Neural progenitor cell (in vitro differentiated cells): ENCODE data around the gene PORCN.

Experiments used
- CTCF ChIP-seq: fragments of 200-600 bp; sonication (generic); IDR thresholded peaks from 2 replicates; pipeline ENCODE4 v1.5.1; 2017; ENCODE audit warnings: antibody characterized with exemption, mild to moderate bottlenecking
- EZH2 ChIP-seq: fragments of 200-600 bp; sonication (generic); IDR thresholded peaks from 2 replicates; pipeline ENCODE4 v1.6.1; 2017; ENCODE audit warnings: antibody characterized with exemption, mild to moderate bottlenecking, moderate library complexity
- EZH2phosphoT487 ChIP-seq: fragments of 200-600 bp; sonication (generic); IDR thresholded peaks from 2 replicates; pipeline ENCODE4 v1.6.1; 2017; ENCODE audit warnings: antibody characterized with exemption

GRCh38 chrX:48531358-48531959 lies 22.7 kb downstream of the PORCN start:
- no peak for TF ChIP-seq CTCF
- TF ChIP-seq EZH2, result no peak
- no peak for TF ChIP-seq EZH2phosphoT487
